ENCODE measurements around the gene MEGF11.

DNA sequence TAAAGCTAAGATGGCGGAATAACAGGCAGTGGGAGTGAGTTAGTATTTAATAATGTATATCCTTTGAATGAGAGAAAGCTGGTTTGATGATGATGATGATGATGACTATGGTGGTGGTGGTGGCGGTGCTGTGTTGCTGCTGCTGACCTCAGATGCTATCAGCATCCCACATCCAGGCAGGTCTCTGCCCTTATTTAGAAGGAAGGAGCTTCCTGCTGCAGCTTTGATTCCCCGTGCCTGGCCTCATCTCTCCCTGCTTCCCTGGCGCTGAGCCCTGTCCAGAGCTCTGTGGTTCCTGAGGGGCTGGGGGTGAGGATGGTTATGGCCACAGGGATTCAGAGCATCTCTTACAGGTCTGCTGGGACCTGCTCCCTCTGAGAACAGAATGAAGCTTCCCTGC lies 311.1 kb downstream of the MEGF11 start:
- TF ChIP-seq, protein P1, sequence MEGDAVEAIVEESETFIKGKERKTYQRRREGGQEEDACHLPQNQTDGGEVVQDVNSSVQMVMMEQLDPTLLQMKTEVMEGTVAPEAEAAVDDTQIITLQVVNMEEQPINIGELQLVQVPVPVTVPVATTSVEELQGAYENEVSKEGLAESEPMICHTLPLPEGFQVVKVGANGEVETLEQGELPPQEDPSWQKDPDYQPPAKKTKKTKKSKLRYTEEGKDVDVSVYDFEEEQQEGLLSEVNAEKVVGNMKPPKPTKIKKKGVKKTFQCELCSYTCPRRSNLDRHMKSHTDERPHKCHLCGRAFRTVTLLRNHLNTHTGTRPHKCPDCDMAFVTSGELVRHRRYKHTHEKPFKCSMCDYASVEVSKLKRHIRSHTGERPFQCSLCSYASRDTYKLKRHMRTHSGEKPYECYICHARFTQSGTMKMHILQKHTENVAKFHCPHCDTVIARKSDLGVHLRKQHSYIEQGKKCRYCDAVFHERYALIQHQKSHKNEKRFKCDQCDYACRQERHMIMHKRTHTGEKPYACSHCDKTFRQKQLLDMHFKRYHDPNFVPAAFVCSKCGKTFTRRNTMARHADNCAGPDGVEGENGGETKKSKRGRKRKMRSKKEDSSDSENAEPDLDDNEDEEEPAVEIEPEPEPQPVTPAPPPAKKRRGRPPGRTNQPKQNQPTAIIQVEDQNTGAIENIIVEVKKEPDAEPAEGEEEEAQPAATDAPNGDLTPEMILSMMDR (conservative IDR thresholded peaks at IDR 0.05; ENCODE audit: low read length), result no peak
- no peak for TF ChIP-seq EZH2phosphoT487 (IDR thresholded peaks at IDR 0.05; ENCODE audit: borderline replicate concordance, low read depth, low read length)
